ENCODE data around the gene IQSEC1. TPM values are rescaled to one million over a fixed set of nuclear protein-coding genes. Genes with fewer than 3 reads are reported as not detected.

Gene IQSEC1
- total RNA-seq, 6 experiments from 2014 or later = 21.1 to 25.1 (median 21.9) TPM

DNA sequence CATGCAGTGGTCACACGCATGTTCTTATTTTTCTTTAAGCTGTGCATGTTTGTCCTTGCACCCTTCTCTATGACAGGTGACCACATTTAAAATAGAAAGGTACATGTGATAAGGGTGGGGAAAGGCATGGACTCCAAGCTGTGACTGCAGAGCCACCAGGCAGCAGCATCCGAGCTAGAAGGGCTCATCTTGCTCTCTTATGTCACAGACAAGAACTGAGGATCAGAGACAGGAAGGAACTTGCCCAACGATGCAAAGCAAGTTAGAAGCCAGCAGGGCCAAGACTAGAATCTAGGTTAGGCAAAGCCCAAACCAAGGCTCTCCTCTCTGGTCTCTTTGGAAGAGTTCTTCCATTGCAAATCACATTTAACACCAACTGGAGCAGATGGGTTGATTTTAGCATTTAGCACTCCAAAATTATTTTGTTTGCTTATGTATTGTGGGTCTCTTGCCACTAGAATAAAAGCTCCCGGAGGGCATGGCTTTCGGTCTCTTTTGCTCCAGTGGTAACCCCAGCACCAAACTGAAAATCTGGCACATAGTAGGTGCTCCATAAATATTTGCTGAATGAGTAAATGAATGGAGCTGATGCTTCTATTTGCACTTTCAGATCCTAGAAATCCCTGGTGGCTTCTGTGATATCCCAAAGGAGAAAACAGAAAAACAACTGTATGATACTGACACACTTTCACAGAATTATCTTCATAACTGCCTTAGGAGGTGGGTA is 84.3 kb downstream of the IQSEC1 start:
- H3K36me3 Mint-ChIP-seq (ENCODE audit: low read depth) = no peaks in the 10 kb centered on the region
- H3K4me1 Mint-ChIP-seq (ENCODE audit: low read depth) = peaks cover 27% of the 10 kb centered on the region
- no peak overlapping the region for H3K4me3 Mint-ChIP-seq
- no peak for DNase-seq
- no peak for TF ChIP-seq CTCF (IDR thresholded peaks at IDR 0.05)
- no peaks in the 10 kb centered on the region for H3K9me3 Mint-ChIP-seq
- no peak overlapping the region; the same call in 1 of the 2 replicates for H3K27ac Mint-ChIP-seq
- H3K27me3 Mint-ChIP-seq (ENCODE audit: insufficient read depth) = 0 out of 2 replicates have a peak, but pooled peaks cover 2% of the 10 kb centered on the region

DNA sequence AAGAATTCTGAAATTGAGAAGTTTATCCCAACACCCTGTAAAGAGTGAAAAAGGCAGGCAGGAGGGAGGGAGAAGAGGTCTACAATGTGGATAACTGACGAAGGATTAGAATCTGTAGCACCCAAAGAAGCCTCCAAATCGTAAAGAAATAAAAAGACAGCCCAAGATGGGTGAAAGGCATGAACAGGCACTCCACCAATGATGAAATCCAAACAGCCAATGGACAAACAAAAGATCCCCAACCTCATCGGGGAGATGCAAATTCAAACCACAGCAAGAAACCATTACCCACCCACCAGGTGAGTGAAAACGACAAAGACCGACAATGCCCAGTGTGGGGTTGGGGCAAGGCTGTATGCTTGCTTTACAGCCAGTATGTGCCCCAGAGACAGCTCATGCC is 85.6 kb downstream of the IQSEC1 start:
- DNase-seq = no peak
- Mint-ChIP-seq H3K4me1 (ENCODE audit: low read depth) (peaks cover 27% of the 10 kb centered on the region), H3K36me3 (ENCODE audit: low read depth) (no peaks in the 10 kb centered on the region), H3K27ac (no peak overlapping the region), H3K9me3 (no peaks in the 10 kb centered on the region), H3K27me3 (ENCODE audit: insufficient read depth) (peaks cover 4% of the 10 kb centered on the region; the same call in 1 of the 2 replicates), H3K4me3 (no peak overlapping the region)
- no peak for TF ChIP-seq CTCF (IDR thresholded peaks at IDR 0.05)

DNA sequence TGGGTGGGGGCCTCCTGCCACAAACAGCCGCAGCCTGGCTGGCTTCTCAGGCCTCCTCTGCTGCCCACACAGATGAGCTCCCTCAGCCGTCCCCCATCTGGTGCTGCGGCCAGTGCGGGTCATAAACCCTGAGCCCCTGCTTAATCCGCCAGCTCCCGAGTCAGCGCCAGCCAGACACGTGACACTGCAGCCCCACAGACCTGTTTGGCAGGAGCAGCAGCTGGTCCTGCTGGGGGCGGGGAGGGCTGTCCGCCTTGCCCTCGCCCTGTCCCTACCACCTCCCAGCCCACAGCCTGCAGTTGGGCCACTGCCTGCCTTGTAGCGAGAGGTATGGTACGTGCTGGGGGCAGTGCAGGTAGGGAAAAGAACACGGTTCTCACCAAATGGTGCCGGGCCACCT is 86.2 kb downstream of the IQSEC1 start:
- H3K27ac Mint-ChIP-seq = no peak overlapping the region
- H3K27me3 Mint-ChIP-seq (ENCODE audit: insufficient read depth) = peaks cover 4% of the 10 kb centered on the region; the same call in 1 of the 2 replicates
- H3K36me3 Mint-ChIP-seq (ENCODE audit: low read depth) = no peaks in the 10 kb centered on the region
- no peaks in the 10 kb centered on the region for H3K9me3 Mint-ChIP-seq
- no peak overlapping the region for H3K4me3 Mint-ChIP-seq
- no peak for TF ChIP-seq CTCF (IDR thresholded peaks at IDR 0.05)
- H3K4me1 Mint-ChIP-seq (ENCODE audit: low read depth) = peaks cover 27% of the 10 kb centered on the region
- DNase-seq = no peak

- Mint-ChIP-seq H3K9me3 (no peaks in the 10 kb centered on the region), H3K36me3 (ENCODE audit: low read depth) (no peaks in the 10 kb centered on the region), H3K4me3 (no peak overlapping the region), H3K27me3 (ENCODE audit: insufficient read depth) (peaks cover 4% of the 10 kb centered on the region; the same call in 1 of the 2 replicates), H3K4me1 (ENCODE audit: low read depth) (peaks cover 23% of the 10 kb centered on the region), H3K27ac (no peak overlapping the region)
- no peak for TF ChIP-seq CTCF (IDR thresholded peaks at IDR 0.05)
- DNase-seq = no peak
These were observed 86.7 kb downstream of the IQSEC1 start for GRCh38 chr3:12986521-12986920.

DNA sequence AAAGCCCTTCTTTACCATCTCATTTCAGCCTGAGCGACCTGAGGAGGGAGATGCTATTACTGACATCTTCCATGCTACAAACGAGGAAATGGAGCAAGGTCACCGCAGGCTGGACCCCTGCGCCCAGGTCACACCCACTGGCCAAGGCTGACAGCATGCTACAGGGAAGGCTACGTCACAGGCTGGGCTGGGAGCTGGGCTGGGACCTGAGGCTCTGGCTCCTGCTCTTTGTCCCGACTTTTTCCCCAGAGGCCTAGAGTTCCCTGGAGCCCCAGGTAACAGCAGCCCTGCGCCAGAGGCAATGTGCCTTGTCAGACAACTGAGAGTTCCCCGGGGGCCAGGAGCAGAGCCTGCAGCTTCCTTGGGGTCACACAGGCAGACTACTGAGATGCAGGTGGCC is 87.2 kb downstream of the IQSEC1 start:
- no peak overlapping the region for H3K4me3 Mint-ChIP-seq
- H3K27me3 Mint-ChIP-seq (ENCODE audit: insufficient read depth) = peaks cover 8% of the 10 kb centered on the region; the same call in 1 of the 2 replicates
- no peak for DNase-seq
- H3K4me1 Mint-ChIP-seq (ENCODE audit: low read depth) = peaks cover 18% of the 10 kb centered on the region
- TF ChIP-seq CTCF (IDR thresholded peaks at IDR 0.05) = no peak
- H3K27ac Mint-ChIP-seq = no peak overlapping the region
- H3K9me3 Mint-ChIP-seq = no peaks in the 10 kb centered on the region
- no peaks in the 10 kb centered on the region for H3K36me3 Mint-ChIP-seq (ENCODE audit: low read depth)

Data from HFFc6 (cell line).